ENCODE measurements around the gene PCCB.

PCCB gene

GRCh38 chr3:136293279-136293678 is 43.1 kb downstream of the PCCB start:
- TF ChIP-seq CTCF (IDR thresholded peaks at IDR 0.05; ENCODE audit: low read depth, low read length): no peak
- no peak overlapping the region for H3K4me3 ChIP-seq (ENCODE audit: low read depth, low read length)

GRCh38 chr3:136294176-136294575 is 44.0 kb downstream of the PCCB start:
- no peak overlapping the region for H3K4me3 ChIP-seq (ENCODE audit: low read depth, low read length)
- no peak for TF ChIP-seq CTCF (IDR thresholded peaks at IDR 0.05; ENCODE audit: low read depth, low read length)

- H3K4me3 ChIP-seq (ENCODE audit: low read depth, low read length): no peak overlapping the region
- TF ChIP-seq CTCF (IDR thresholded peaks at IDR 0.05; ENCODE audit: low read depth, low read length): no peak
Observed at GRCh38 chr3:136296960-136297359, 46.8 kb downstream of the PCCB start.

- no peak overlapping the region for H3K4me3 ChIP-seq (ENCODE audit: low read depth, low read length)
- TF ChIP-seq CTCF (IDR thresholded peaks at IDR 0.05; ENCODE audit: low read depth, low read length): no peak
Observed at GRCh38 chr3:136297826-136298225, 47.7 kb downstream of the PCCB start.

- H3K4me3 ChIP-seq (ENCODE audit: low read depth, low read length): no peak overlapping the region
- no peak for TF ChIP-seq CTCF (IDR thresholded peaks at IDR 0.05; ENCODE audit: low read depth, low read length)
Observed at GRCh38 chr3:136300444-136300843, 50.3 kb downstream of the PCCB start.

GRCh38 chr3:136305879-136306278 is 55.7 kb downstream of the PCCB start:
- no peak overlapping the region for H3K4me3 ChIP-seq (ENCODE audit: low read depth, low read length)
- no peak for TF ChIP-seq CTCF (IDR thresholded peaks at IDR 0.05; ENCODE audit: low read depth, low read length)

- TF ChIP-seq CTCF (IDR thresholded peaks at IDR 0.05; ENCODE audit: low read depth, low read length): no peak
Observed at GRCh38 chr3:136311261-136311660, 61.1 kb downstream of the PCCB start.

More at GRCh38 chr3:136311261-136311660, 61.1 kb downstream of the PCCB start:
- H3K4me3 ChIP-seq (ENCODE audit: low read depth, low read length): no peak overlapping the region

All from WI38 (cell line).